ENCODE data around the gene CHD5. TPM values are rescaled to one million over a fixed set of nuclear protein-coding genes. Genes with fewer than 3 reads are reported as not detected.

Gene CHD5
- total RNA-seq, 1 experiment from 2014 or later: not detected

DNA sequence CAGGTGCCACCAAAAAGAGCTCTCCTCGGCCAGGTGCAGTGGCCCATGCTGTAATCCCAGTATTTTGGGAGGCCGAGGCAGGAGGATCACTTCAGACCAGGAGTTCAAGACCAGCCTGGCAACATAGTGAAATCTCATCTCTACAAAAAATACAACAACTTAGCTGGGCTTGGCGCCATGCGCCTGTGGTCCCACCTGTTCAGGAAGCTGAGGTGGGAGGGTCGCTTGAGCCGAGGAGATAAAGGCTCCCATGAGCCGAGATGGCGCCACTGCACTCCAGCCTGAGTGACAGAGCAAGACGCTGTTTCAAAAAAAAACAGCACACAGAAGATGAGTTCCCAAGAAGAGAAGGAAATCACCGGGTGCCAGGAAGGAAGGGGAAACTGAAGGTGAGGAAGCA is 67.0 kb downstream of the CHD5 start:
- DNase-seq (ENCODE audit: low read depth): no peak

DNA sequence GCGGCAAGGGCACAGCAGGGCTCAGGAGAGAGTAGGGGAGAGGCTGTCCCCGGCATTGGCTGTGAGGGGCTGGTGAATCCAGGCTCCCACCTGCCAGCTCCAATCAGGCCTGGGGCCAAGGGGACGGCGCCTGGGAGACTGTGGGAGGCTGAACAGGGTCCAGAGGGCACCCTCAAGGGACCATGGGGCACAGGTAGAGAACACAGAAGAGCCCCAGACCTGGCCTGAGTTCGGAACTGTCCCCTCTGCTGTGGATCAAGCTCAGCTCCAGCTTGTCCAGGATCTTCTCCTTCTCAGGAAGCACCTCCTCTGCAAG is 67.5 kb downstream of the CHD5 start:
- no peak for DNase-seq (ENCODE audit: low read depth)

GRCh38 chr1:6111991-6112689 is 68.0 kb downstream of the CHD5 start:
- DNase-seq (ENCODE audit: low read depth): no peak

DNA sequence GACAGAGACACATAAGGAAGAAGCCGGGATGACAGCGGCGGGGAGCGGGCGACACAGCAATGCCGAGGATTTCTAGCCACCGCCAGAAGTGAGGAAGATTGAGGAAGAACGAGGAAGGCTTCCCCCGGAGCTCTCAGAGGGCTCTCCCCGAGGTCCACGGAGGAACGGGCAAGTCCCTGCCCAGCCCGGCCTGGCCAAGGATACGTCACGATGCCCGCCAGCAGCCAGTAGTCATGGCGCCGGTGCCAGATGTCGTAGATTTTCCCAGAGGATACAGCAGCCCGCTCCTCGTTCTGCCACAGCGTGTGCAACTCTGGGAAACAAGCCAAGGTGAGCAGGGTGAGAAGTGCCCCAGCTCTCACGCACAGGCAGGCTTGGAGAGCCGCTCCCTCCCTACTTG is 68.5 kb downstream of the CHD5 start:
- peak; percentile 84 for DNase-seq (ENCODE audit: low read depth)

GRCh38 chr1:6110326-6110725 is 69.8 kb downstream of the CHD5 start:
- DNase-seq (ENCODE audit: low read depth): no peak

DNA sequence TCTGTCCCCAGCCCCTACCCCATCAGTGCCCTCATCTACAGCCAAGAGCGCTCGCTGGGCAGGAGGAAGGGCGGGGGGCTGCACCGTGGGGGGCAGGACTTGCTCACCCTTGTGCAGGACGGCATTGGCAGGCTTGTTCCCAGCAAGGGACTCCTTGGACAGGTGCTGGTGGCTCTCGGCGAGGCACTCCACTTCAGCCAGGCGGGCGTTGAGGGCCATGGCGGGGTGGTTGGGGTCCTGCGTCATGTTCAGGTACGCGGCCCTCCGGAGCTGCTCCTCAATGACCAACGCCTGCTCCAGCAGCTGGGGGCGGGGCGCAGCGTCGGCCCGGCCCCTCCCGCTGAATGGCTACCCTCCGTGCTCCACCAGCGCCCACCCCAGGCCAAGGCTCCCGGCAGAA is 70.4 kb downstream of the CHD5 start:
- DNase-seq (ENCODE audit: low read depth): no peak

DNA sequence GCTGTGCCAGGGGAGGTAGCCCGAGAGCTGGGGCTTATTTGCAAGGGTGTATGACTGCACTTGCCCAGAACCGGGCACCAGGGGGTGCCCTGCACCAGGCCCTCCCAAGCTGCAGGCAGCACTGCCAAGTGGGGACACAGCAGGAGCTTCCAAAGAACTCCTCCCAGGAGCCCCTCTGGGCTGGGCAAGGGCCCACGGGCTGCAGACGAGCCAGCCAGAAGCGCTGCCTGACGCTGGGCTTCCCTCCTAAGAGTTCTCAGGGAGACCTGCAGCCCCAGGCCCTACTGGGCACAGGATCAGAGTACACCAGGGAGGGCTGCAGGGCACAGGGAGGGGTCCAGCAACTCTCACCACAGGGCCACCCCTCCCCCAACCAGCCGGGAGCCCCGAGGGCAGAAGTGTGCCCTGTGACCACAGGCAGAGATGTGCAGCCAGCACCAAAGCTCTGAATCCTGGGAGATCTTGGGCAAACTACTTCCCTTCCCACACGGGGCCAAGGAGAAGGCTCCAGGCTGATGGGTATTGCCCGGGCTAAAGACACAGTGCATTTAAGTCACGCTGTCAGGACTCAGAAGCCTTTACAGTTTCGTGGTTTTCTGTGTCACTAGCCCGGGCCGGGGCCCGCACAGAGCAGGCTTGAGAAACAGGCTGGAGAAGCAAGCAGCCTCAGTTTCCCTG is 71.0 kb downstream of the CHD5 start:
- DNase-seq (ENCODE audit: low read depth): peak; percentile 55

DNA sequence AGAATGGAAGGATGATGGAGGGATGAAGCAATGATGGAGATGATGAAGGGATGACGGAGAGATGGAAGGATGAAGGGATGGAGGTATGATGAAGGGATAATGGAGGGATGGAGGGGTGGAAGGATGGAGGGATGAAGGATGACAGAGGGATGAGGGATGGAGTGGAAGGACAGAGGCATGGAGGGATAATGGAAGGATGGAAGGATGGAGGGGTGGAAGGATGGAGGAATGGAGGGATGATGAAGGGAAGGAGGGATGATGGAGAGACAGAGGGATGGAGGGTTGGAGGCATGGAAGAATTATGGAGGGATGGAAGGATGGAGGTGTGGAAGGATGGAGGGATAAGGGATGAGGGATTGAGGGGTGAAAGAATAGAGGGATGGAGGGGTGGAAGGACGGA is 71.6 kb downstream of the CHD5 start:
- no peak for DNase-seq (ENCODE audit: low read depth)

GRCh38 chr1:6107409-6108356 is 72.4 kb downstream of the CHD5 start:
- no peak for DNase-seq (ENCODE audit: low read depth)

DNA sequence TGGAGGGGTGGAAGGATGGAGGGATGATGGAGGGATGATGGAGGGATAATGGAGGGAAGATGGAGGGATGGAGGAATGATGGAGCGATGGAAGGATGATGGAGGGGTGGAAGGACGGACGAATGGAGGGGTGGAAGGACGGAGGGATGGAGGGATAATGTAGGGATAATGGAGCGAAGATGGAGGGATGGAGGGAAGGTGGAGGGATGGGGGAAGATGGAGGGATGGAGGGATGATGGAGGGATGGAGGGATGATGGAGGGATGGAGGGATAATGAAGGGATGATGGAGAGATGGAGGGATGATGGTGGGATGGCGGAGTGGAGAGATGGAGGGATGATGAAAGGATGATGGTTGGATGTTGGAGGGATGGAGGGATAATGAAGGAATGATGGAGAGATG is 73.1 kb downstream of the CHD5 start:
- DNase-seq (ENCODE audit: low read depth): no peak

DNA sequence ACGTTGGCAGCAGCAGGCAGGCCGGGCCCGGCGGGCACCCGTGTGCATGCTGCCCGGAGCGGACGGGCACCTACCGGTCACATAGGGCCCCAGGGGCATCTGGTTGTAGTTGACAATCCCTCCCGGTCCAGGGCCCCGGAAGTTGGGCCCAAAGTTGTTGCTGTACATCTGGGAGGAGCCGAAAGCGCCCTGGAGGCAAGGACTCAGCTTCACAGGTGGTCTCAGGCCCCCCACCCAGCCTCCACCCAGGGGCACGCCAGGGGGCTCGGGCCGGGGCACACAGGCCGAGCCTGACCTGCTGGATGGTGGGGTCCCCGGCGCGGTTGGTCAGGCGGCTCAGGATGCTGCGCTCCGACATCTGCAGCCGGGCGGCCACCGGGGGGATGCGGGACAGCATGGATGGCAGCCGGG is 73.8 kb downstream of the CHD5 start:
- DNase-seq (ENCODE audit: low read depth): no peak

GRCh38 chr1:6105763-6106162 is 74.4 kb downstream of the CHD5 start:
- no peak for DNase-seq (ENCODE audit: low read depth)

DNA sequence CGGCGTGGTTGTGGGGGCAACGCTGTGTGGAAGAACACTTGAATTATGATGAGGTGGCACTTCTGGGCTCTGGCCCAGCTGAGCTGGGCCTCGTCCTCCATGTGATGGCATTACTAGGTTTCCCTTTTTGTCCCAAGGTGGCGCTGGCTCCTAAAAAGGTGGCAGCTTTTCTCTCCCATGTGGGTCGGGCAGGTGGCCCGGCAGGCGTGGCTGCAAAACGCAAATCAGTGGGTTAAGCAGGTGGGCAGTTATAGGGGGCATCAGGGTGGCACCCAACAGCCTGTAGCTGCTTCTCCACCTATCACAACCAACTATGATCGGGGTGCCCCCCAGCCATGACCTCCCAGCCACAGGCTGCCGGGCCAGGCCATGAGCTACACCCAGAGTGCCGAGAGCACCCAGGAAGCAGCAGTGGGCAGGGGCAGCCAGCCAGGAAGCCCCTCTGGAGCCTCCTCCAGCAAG is 74.9 kb downstream of the CHD5 start:
- no peak for DNase-seq (ENCODE audit: low read depth)

DNA sequence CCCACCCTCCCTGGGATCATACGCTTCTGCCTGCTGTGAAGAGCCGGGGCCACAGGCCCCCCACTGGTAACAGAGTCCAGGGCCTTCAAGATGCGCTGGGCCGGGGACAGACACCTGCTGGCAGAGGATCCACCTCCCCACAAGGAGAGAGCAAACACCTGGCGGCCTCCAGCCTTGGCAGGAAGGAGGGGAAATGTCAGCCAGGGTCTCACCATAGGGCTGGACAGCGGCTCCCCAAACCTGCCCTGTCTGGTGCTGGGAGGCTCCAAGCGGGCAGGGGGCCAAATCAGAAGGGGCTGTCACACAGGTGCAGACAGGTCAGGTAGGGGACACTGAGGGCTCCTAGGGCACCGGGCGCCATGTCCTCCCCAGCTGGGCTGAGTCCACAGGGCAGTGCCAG is 75.5 kb downstream of the CHD5 start:
- no peak for DNase-seq (ENCODE audit: low read depth)

- no peak for DNase-seq (ENCODE audit: low read depth)
Observed at GRCh38 chr1:6103854-6104530, 76.1 kb downstream of the CHD5 start.

DNA sequence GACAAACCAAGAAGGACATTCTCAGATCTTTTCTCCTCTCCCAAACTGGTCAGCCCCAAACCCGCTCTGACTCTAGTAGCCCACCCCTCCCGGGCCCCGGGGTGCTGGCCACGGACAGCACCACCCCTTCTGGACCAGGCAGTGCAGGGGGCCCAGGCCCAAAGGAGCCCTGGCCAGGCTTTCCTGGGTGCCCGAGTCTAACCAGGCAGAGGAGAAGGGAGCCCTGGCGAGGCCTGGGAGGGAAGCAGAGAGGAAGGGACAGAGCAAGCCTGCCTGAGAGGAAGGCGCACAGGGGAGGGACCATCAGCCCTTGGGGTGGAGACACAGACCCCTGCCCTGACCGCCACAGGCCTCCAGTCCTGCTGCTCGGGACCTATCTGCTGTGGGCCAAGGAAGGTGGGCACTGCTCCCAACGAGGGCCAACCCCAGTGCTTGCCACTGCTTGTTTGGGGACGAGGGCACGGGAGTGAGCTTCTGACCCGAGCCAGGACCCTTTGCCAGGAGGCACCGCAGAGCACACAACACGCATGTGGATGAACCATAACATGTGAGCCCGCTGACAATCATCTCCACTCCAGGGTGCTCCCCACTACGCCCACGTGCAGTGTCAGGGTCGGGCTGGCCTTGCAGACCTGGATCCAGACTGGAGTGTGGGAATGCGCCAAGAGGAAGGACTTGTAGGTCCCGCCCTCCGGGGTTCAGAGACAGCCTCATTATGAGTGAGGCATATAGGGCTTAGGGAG is 76.8 kb downstream of the CHD5 start:
- DNase-seq (ENCODE audit: low read depth): no peak

- no peak for DNase-seq (ENCODE audit: low read depth)
Observed at GRCh38 chr1:6102532-6102845, 77.6 kb downstream of the CHD5 start.

DNA sequence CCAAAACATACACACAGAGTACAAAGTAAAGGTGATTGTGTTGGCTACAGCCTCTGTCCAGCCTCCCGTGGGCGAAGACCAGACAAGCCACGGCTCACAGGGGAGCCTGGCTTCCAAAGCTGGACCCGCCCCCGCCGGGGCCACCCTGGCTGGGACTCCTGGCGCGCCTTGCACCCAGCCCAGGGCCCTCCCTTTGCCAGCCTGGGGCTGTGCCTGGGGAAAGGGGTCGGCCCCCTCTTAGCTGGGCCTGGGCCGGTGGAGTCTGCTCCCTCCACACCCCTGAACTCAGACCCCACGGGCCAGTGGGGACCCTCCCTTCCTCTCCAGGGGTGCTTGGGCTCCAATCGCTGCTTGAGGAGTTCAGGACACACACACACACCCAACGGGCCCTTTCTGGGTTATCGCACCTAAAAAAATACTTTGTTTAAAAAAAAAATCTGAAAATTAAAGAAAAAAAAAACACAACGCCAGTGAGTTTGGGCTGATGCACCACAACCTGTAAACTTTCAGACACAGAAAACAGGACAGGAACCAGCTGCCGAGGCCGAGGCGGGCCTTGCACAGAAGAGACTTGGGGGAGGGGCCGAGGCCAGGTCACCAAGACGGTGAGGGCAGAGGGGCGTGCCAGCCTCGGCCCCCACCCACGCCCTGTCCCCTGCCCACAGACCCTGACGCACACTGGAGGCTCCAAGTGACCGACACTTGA is 78.1 kb downstream of the CHD5 start:
- DNase-seq (ENCODE audit: low read depth): no peak

DNA sequence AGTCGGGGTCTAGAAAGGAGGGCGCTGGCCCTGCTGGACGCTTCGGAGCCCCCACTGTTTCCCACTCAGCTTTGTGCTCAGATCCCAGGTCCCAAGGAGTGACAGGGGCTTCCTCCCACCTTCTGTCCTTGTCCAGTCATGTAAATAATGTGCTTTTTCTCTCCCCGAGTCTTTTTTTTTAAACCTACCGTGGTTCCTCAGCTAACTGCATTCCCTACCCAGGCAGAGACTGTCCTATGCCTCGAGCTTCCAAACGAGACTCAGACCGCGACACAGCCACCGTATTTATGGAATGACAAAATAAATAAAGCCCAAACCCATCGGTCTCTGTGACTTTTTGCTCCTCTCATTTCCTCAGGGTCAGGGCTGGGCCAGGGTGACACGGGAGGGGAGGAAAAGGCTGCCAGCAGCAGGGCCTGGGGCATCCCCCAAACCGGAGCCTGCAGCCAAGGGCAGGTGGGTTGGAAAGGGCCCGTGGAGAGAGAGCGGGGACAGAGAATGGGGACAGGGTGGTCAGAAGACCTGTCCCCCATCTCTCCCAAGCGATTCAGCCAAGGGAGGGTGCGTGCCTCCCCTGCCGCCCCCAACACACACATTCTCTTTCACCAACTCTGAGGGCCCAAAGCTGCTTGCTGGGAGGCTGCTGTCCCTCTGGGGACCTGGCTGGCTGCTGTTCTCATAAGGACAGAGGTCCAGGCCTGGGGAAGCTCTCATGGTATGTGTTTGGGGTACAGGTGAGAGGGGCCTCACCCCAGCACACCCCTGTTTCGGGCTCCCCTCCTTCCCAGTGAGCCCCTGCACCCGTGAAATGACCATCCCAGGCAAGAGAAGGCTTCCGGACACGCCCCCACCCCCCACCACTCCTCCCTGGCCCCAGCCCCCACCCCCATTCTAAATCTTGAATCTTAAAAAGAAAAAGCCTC is 79.0 kb downstream of the CHD5 start:
- DNase-seq (ENCODE audit: low read depth): no peak

Measured in RPMI7951 (cell line).